GM12878 (cell line): ENCODE measurements around the gene RPL12. TPM values are rescaled to one million over a fixed set of nuclear protein-coding genes. Genes with fewer than 3 reads are reported as not detected.

Source experiments
- BMI1 ChIP-seq: fragments of 450-650 bp; IDR thresholded peaks from 2 replicates; pipeline ENCODE4 v1.6.1; 2016; ENCODE audit warnings: mild to moderate bottlenecking, moderate library complexity, borderline replicate concordance
- DPF2 ChIP-seq: fragments of 450-650 bp; IDR thresholded peaks from 2 replicates; pipeline ENCODE4 v1.6.1; 2017; ENCODE audit warnings: mild to moderate bottlenecking
- MTA2 ChIP-seq: fragments of 450-650 bp; IDR thresholded peaks from 2 replicates; pipeline ENCODE4 v1.6.1; 2016; ENCODE audit warnings: low read depth, mild to moderate bottlenecking, moderate library complexity
- MTA3 ChIP-seq: IDR thresholded peaks from 2 replicates; pipeline ENCODE4 v1.6.1; 2012; ENCODE audit warnings: low read length, inconsistent platforms, borderline replicate concordance
- NR2C2 ChIP-seq: IDR thresholded peaks from 2 replicates; pipeline ENCODE4 v1.6.1; 2011; ENCODE audit warnings: borderline replicate concordance, low read depth; ENCODE audit not compliant: control insufficient read depth, insufficient read length
- POLR2AphosphoS2 ChIP-seq: IDR thresholded peaks from 2 replicates; pipeline ENCODE4 v1.6.1; 2011; ENCODE audit warnings: low read depth, mild to moderate bottlenecking, low read length, improper control_type of control experiment, moderate library complexity
- POLR2AphosphoS5 ChIP-seq: IDR thresholded peaks from 2 replicates; pipeline ENCODE4 v1.6.1; 2011; ENCODE audit warnings: mild to moderate bottlenecking, low read length, inconsistent platforms
- RFX5 ChIP-seq: IDR thresholded peaks from 2 replicates; pipeline ENCODE4 v1.6.1; 2011; ENCODE audit warnings: low read depth, low read length, improper control_type of control experiment
- SMARCA5 ChIP-seq: fragments of 450-650 bp; IDR thresholded peaks from 2 replicates; pipeline ENCODE4 v1.6.1; 2017; ENCODE audit warnings: mild to moderate bottlenecking
- SRF ChIP-seq, 2 experiments: IDR thresholded peaks; 2 replicates each; pipeline ENCODE4 v1.6.1; 2011; ENCODE audit warnings: low read depth in 2 of 2, low read length in 2 of 2, mild to moderate bottlenecking in 1 of 2, moderate library complexity in 1 of 2
- TCF7 ChIP-seq: IDR thresholded peaks from 2 replicates; pipeline ENCODE4 v1.6.1; 2014; ENCODE audit warnings: antibody characterized with exemption, borderline replicate concordance
- polyA plus RNA-seq, 11 experiments: library from polyadenylated mRNA; depleted of rRNA in 4 of 11; unstranded in 6 of 11; stranded (reverse) in 5 of 11; fragments of >200 nt; fragmentation: Nextera tagmentation in 4 of 11; fragmentation: Illumina TruSeq in 1 of 11; extraction: Ambion mirVana in 4 of 11; extraction: Trizol in 1 of 11; gene quantifications; 1 replicate in 1 of 11; 2 replicates in 10 of 11; pipeline versions ENCODE4 v1.2.1 to v1.2.3, GENCODE V29; 2011 to 2016; ENCODE audit warnings: inconsistent platforms in 2 of 11, missing spikeins in 2 of 11, low read depth in 1 of 11
- total RNA-seq, 4 experiments: library from RNA; depleted of rRNA in 3 of 4; stranded (reverse); fragments of >200 nt in 3 of 4; fragmentation: Illumina TruSeq in 1 of 4; extraction: Trizol in 1 of 4; gene quantifications; 2 replicates each; pipeline versions ENCODE4 v1.2.1 to v1.2.3, GENCODE V29; 2013 to 2021
- TF ChIP-seq, protein P1 (sequence below): fragments of 150-350 bp; IDR thresholded peaks from 2 replicates; pipeline ENCODE4 v1.6.1; 2014; ENCODE audit warnings: mild to moderate bottlenecking, low read depth, low read length
- TF ChIP-seq, protein P2 (sequence below): IDR thresholded peaks from 2 replicates; pipeline ENCODE4 v1.6.1; 2011; ENCODE audit warnings: borderline replicate concordance, low read depth, mild to moderate bottlenecking, moderate library complexity, mixed read lengths, low read length; ENCODE audit not compliant: insufficient read depth; ENCODE audit errors: extremely low read length
- TF ChIP-seq, protein P3 (sequence below): fragments of 450-650 bp; IDR thresholded peaks from 2 replicates; pipeline ENCODE4 v1.6.1; 2017; ENCODE audit warnings: mild to moderate bottlenecking, moderate library complexity
- TF ChIP-seq, protein P4 (sequence below): IDR thresholded peaks from 2 replicates; pipeline ENCODE4 v1.6.1; 2011; ENCODE audit warnings: mild to moderate bottlenecking, low read depth, low read length, moderate library complexity; ENCODE audit not compliant: insufficient replicate concordance
- TF ChIP-seq, protein P5 (sequence below): fragments of 450-650 bp; formaldehyde crosslinking; IDR thresholded peaks from 2 replicates; pipeline ENCODE4 v1.5.0; 2022; ENCODE audit warnings: mild to moderate bottlenecking, missing genetic modification characterization

Gene RPL12
- total and polyA plus RNA-seq, 10 of the 15 experiments (the other 5 are each of a cell fraction or from before 2014, with no cell fraction given): 961 to 5,544 (median 2,858) TPM

DNA sequence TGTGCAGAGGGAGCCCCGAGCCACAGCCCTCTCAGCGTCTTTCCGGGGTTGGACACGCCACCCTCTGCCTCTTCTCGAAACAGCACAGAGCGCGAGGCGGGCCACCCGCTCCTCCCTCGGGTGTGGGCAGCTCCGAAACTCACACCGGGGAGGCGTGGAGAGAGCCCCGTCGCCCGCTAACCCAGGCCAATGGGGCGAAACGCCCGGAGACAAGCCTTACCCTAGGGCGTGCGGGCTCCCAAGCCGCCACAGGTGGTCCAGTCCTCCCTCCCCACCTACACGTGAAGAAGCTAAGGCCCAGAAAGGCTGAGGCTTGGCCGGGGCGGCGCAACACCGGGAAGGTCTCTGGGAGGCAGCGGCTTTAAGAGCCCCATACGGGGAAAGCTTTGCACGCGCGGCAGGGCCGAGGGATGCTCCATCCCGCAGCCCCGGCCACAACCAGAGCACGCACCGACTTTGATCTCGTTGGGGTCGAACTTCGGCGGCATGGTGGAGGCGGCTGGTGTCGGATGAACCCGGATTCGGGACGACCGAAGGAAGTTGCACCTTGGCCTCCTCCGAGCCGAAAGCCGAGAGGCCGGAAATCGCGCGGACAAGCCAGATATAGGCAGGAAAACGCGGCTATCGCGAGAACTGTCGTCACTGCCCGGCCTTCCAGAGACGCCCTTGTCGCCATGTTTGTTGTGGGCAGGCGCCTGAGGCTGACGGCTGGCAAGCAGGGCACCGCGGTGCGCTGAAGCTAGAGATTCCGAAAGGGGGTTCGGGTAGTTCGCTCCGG lies at the start of gene RPL12, which contains the start of gene LRSAM1 (continued):
- TF ChIP-seq, protein P1, sequence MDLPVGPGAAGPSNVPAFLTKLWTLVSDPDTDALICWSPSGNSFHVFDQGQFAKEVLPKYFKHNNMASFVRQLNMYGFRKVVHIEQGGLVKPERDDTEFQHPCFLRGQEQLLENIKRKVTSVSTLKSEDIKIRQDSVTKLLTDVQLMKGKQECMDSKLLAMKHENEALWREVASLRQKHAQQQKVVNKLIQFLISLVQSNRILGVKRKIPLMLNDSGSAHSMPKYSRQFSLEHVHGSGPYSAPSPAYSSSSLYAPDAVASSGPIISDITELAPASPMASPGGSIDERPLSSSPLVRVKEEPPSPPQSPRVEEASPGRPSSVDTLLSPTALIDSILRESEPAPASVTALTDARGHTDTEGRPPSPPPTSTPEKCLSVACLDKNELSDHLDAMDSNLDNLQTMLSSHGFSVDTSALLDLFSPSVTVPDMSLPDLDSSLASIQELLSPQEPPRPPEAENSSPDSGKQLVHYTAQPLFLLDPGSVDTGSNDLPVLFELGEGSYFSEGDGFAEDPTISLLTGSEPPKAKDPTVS: no peak
- TF ChIP-seq SRF (IDR thresholded peaks at IDR 0.05; ENCODE audit: low read depth in 2 of 2, low read length in 2 of 2): peak; percentile 33 to 80; a peak in 2 of 4 replicates
- peak; percentile 99 for TF ChIP-seq POLR2AphosphoS2
- peak; percentile 100 for TF ChIP-seq POLR2AphosphoS5
- TF ChIP-seq, protein P2, sequence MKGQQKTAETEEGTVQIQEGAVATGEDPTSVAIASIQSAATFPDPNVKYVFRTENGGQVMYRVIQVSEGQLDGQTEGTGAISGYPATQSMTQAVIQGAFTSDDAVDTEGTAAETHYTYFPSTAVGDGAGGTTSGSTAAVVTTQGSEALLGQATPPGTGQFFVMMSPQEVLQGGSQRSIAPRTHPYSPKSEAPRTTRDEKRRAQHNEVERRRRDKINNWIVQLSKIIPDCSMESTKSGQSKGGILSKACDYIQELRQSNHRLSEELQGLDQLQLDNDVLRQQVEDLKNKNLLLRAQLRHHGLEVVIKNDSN: no peak
- peak; percentile 79 for TF ChIP-seq SMARCA5
- TF ChIP-seq, protein P3, sequence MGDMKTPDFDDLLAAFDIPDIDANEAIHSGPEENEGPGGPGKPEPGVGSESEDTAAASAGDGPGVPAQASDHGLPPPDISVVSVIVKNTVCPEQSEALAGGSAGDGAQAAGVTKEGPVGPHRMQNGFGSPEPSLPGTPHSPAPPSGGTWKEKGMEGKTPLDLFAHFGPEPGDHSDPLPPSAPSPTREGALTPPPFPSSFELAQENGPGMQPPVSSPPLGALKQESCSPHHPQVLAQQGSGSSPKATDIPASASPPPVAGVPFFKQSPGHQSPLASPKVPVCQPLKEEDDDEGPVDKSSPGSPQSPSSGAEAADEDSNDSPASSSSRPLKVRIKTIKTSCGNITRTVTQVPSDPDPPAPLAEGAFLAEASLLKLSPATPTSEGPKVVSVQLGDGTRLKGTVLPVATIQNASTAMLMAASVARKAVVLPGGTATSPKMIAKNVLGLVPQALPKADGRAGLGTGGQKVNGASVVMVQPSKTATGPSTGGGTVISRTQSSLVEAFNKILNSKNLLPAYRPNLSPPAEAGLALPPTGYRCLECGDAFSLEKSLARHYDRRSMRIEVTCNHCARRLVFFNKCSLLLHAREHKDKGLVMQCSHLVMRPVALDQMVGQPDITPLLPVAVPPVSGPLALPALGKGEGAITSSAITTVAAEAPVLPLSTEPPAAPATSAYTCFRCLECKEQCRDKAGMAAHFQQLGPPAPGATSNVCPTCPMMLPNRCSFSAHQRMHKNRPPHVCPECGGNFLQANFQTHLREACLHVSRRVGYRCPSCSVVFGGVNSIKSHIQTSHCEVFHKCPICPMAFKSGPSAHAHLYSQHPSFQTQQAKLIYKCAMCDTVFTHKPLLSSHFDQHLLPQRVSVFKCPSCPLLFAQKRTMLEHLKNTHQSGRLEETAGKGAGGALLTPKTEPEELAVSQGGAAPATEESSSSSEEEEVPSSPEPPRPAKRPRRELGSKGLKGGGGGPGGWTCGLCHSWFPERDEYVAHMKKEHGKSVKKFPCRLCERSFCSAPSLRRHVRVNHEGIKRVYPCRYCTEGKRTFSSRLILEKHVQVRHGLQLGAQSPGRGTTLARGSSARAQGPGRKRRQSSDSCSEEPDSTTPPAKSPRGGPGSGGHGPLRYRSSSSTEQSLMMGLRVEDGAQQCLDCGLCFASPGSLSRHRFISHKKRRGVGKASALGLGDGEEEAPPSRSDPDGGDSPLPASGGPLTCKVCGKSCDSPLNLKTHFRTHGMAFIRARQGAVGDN: peak; percentile 96
- TF ChIP-seq, protein P4, sequence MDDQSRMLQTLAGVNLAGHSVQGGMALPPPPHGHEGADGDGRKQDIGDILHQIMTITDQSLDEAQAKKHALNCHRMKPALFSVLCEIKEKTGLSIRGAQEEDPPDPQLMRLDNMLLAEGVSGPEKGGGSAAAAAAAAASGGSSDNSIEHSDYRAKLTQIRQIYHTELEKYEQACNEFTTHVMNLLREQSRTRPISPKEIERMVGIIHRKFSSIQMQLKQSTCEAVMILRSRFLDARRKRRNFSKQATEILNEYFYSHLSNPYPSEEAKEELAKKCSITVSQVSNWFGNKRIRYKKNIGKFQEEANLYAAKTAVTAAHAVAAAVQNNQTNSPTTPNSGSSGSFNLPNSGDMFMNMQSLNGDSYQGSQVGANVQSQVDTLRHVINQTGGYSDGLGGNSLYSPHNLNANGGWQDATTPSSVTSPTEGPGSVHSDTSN: no peak
- no peak for TF ChIP-seq MTA3
- TF ChIP-seq, protein P5, sequence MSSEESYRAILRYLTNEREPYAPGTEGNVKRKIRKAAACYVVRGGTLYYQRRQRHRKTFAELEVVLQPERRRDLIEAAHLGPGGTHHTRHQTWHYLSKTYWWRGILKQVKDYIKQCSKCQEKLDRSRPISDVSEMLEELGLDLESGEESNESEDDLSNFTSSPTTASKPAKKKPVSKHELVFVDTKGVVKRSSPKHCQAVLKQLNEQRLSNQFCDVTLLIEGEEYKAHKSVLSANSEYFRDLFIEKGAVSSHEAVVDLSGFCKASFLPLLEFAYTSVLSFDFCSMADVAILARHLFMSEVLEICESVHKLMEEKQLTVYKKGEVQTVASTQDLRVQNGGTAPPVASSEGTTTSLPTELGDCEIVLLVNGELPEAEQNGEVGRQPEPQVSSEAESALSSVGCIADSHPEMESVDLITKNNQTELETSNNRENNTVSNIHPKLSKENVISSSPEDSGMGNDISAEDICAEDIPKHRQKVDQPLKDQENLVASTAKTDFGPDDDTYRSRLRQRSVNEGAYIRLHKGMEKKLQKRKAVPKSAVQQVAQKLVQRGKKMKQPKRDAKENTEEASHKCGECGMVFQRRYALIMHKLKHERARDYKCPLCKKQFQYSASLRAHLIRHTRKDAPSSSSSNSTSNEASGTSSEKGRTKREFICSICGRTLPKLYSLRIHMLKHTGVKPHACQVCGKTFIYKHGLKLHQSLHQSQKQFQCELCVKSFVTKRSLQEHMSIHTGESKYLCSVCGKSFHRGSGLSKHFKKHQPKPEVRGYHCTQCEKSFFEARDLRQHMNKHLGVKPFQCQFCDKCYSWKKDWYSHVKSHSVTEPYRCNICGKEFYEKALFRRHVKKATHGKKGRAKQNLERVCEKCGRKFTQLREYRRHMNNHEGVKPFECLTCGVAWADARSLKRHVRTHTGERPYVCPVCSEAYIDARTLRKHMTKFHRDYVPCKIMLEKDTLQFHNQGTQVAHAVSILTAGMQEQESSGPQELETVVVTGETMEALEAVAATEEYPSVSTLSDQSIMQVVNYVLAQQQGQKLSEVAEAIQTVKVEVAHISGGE (CRISPR knock-in tag): no peak
- TF ChIP-seq DPF2: peak; percentile 89
- TF ChIP-seq RFX5: no peak
- TF ChIP-seq BMI1: no peak
- TF ChIP-seq TCF7: no peak
- no peak; the same call in 1 of the 2 replicates for TF ChIP-seq MTA2
- no peak for TF ChIP-seq NR2C2
